LNCaP clone FGC (cell line): ENCODE measurements around the gene STRADB.

Source experiments
- DNase-seq: peaks from one replicate; pipeline ENCODE4 v3.0.0-alpha.2; 2011; ENCODE audit warnings: low read depth
- H3K4me3 ChIP-seq: 2 replicates; pipeline ENCODE4 v1.5.1; 2011; ENCODE audit warnings: mild to moderate bottlenecking, low read depth, low read length, control low read depth
- CTCF ChIP-seq: IDR thresholded peaks from 2 replicates; pipeline ENCODE4 v1.5.1; 2012; ENCODE audit warnings: mild to moderate bottlenecking; ENCODE audit not compliant: control insufficient read depth, insufficient read depth; ENCODE audit errors: extremely low read depth

STRADB gene

DNA sequence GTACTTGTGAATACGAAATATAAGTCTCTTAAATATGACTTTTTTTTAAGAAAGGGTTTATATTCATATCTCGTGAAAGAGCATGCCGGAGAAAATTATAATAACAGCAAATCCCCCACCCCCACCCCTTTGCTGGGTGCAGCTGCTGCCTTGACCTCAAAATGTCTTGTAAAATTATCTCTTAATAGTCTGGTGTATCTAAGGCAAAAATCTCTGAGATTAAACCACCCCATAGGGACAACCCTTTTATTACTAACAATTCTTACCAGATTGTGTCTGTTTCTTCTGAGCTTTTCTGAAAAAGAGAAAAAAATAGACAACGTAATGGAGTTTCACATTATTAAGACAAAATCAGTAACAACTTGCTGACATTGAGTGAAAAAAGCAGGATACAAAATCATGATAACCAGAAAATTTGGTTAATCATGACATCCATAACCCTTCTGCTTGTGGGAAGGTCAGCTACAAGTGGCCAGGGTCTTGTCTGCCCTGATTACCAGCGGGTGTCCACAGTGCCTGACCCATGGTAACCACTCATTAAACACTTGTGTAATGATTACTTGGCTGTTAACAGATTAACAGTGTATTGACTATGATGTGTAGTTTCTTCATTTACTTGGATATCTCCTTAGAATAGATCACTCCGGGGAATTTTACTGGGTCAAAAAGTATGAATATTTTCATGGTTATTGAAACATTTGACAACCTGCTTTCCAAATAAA, 1.5 kb downstream of the STRADB start:
- H3K4me3 ChIP-seq, result peak overlapping the region; percentile 91
- no peak for DNase-seq
- no peak for TF ChIP-seq CTCF

DNA sequence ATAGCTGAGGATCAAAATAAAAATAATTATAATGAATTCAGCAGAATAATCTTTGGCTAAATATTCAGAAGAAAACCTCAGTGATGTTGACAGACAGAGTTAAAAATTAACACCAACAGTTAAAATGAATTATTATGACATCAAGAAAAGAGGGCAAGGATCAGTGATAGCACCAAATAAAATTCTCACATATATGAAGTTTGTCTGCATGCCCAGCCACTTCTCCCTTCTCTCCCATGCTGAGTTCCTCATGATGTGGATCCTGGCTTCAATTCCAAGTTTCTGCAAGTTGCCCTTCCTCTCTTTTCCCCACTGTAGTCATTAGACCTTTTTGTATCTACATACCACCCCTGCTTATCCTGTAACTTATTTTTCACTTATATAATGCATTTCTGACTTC, 6.8 kb downstream of the STRADB start:
- no peak for DNase-seq
- H3K4me3 ChIP-seq, result no peak overlapping the region
- no peak for TF ChIP-seq CTCF

DNA sequence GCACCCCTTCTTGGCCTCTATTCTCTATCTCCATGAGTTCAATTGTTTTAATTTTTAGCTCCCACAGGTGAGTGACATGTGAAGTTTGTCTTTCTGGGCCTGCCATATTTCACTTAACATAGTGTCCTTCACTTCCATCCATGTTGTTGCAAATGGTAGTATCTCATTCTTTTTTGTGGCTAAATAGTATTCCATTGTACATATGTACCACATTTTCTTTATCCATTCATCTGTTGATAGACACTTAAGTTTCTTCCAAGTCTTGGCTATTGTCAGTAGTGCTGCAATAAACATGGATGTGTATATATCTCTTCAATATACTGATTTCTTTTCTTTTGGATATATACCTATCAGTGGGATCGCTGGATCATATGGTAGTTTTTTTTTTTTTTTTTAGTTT, 9.0 kb downstream of the STRADB start:
- DNase-seq, result no peak
- TF ChIP-seq CTCF, result no peak
- no peak overlapping the region for H3K4me3 ChIP-seq

GRCh38 chr2:201464547-201464946, 13.0 kb downstream of the STRADB start:
- no peak for TF ChIP-seq CTCF
- H3K4me3 ChIP-seq, result no peak overlapping the region
- DNase-seq, result no peak

- no peak for DNase-seq
- TF ChIP-seq CTCF, result no peak
- H3K4me3 ChIP-seq, result no peak overlapping the region
Measured at GRCh38 chr2:201465524-201465971, 14.0 kb downstream of the STRADB start.

- no peak overlapping the region for H3K4me3 ChIP-seq
- DNase-seq, result peak; percentile 59
- no peak for TF ChIP-seq CTCF
Measured at GRCh38 chr2:201466050-201466675, 14.6 kb downstream of the STRADB start.
